Parathyroid adenoma (tissue), 2 donors: ENCODE measurements around the gene LTB.

Experiments used
- H2AFZ ChIP-seq: fragments of 300-600 bp; sonication (generic); one replicate; pipeline ENCODE4 v1.7.0; 2017; ENCODE audit warnings: antibody characterized with exemption, mild to moderate bottlenecking
- H3K27ac ChIP-seq: fragments of 300-600 bp; sonication (generic); one replicate; pipeline ENCODE4 v1.7.0; 2017
- H3K27me3 ChIP-seq: fragments of 300-600 bp; sonication (generic); one replicate; pipeline ENCODE4 v1.7.0; 2017; ENCODE audit warnings: low read length; ENCODE audit not compliant: control insufficient read depth, insufficient read depth
- H3K36me3 ChIP-seq: fragments of 300-600 bp; sonication (generic); one replicate; pipeline ENCODE4 v1.7.0; 2017; ENCODE audit warnings: low read length; ENCODE audit not compliant: control insufficient read depth, insufficient read depth
- H3K4me1 ChIP-seq: fragments of 300-600 bp; sonication (generic); one replicate; pipeline ENCODE4 v1.7.0; 2017; ENCODE audit warnings: control low read depth
- H3K4me2 ChIP-seq: fragments of 300-600 bp; sonication (generic); one replicate; pipeline ENCODE4 v1.7.0; 2017; ENCODE audit warnings: low read length
- H3K4me3 ChIP-seq: fragments of 300-600 bp; sonication (generic); one replicate; pipeline ENCODE4 v1.7.0; 2017; ENCODE audit warnings: low read depth, low read length
- H3K79me2 ChIP-seq: fragments of 300-600 bp; sonication (generic); one replicate; pipeline ENCODE4 v1.7.0; 2017; ENCODE audit warnings: control low read depth
- H3K9ac ChIP-seq: fragments of 300-600 bp; sonication (generic); one replicate; pipeline ENCODE4 v1.7.0; 2017; ENCODE audit warnings: mild to moderate bottlenecking
- H3K9me3 ChIP-seq: fragments of 300-600 bp; sonication (generic); one replicate; pipeline ENCODE4 v1.7.0; 2017; ENCODE audit warnings: low read length; ENCODE audit not compliant: control insufficient read depth
- TF ChIP-seq, protein P1 (sequence below): fragments of 300-600 bp; sonication (generic); IDR thresholded peaks from one replicate; pipeline ENCODE4 v1.7.0; 2017; ENCODE audit warnings: antibody characterized with exemption, mild to moderate bottlenecking
- donor health status: primary hyperparathyroidism.

The LTB gene

DNA sequence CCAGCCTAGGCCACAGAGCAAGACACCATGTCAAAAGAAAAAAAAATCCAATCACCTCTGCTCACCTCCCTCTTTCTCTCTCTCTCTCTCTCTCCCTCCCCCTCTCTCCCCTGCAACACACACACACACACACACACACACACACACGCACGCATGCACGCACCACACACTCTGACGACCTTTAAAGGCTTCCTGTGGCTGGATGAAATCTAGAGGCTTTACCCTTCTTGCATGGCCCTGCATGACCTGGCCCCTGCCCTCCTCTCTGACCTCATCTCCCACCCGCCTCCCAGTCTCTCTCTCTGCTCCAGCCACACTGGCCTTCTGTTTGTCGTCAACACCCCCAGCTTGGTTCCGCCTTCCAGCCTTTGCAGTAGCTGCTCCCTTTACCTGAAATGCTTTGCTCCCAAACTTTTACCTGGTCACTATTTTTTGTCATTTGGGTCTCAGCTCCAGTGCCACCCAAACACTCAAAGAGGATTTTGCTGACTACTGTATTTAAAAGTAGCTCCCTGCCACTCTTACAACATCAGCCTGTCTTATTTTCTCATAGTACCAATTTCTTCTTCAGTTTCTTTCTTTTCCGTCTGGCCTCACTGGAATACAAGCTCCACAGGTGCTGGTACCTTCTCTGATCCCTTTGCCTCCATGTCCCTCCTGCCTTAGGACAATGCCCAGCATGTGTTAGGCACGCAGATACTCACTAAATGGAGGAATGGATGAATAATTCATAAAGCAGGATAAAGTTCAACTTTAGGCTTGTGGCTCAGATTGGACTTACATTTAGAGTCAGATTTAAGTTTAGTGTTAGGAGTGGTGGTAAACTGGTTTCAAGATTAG lies 14.5 kb downstream of the LTB start:
- no peak overlapping the region for H3K4me2 ChIP-seq

DNA sequence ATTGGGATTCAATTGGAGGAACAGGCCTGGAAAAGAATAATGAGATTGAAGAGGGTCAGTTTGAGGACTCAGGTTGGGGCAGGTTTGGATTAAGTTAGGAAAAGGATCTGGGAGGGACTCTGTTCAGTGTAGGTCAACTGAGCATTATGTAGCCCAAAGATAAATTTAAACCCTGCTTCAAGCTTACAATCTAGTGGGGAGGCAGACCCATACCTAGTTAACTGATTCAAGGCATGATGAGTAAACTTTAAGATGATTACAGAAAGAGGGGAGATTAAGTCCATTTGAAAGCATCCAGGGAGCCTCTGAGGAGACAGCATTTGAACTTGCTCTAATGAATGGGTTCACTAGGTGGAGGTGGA lies 21.5 kb downstream of the LTB start:
- H3K9ac ChIP-seq: no peak overlapping the region
- H3K79me2 ChIP-seq: peaks cover 2% of the 10 kb centered on the region
- H3K27me3 ChIP-seq: no peaks in the 10 kb centered on the region
- no peak overlapping the region for H2AFZ ChIP-seq
- H3K9me3 ChIP-seq: no peaks in the 10 kb centered on the region
- no peak overlapping the region for H3K4me2 ChIP-seq
- no peaks in the 10 kb centered on the region for H3K4me1 ChIP-seq
- peak overlapping the region; percentile 45 for H3K27ac ChIP-seq
- H3K4me3 ChIP-seq: no peak overlapping the region
- TF ChIP-seq, protein P1, sequence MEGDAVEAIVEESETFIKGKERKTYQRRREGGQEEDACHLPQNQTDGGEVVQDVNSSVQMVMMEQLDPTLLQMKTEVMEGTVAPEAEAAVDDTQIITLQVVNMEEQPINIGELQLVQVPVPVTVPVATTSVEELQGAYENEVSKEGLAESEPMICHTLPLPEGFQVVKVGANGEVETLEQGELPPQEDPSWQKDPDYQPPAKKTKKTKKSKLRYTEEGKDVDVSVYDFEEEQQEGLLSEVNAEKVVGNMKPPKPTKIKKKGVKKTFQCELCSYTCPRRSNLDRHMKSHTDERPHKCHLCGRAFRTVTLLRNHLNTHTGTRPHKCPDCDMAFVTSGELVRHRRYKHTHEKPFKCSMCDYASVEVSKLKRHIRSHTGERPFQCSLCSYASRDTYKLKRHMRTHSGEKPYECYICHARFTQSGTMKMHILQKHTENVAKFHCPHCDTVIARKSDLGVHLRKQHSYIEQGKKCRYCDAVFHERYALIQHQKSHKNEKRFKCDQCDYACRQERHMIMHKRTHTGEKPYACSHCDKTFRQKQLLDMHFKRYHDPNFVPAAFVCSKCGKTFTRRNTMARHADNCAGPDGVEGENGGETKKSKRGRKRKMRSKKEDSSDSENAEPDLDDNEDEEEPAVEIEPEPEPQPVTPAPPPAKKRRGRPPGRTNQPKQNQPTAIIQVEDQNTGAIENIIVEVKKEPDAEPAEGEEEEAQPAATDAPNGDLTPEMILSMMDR: no peak
- no peaks in the 10 kb centered on the region for H3K36me3 ChIP-seq

More for the DNA sequence above, 14.5 kb downstream of the LTB start:
- no peak overlapping the region for H3K9ac ChIP-seq
- no peak overlapping the region for H2AFZ ChIP-seq
- H3K9me3 ChIP-seq: no peaks in the 10 kb centered on the region
- no peaks in the 10 kb centered on the region for H3K27me3 ChIP-seq
- no peak overlapping the region for H3K27ac ChIP-seq
- H3K36me3 ChIP-seq: no peaks in the 10 kb centered on the region
- no peaks in the 10 kb centered on the region for H3K79me2 ChIP-seq
- no peaks in the 10 kb centered on the region for H3K4me1 ChIP-seq
- TF ChIP-seq, protein P1: no peak
- H3K4me3 ChIP-seq: no peak overlapping the region

DNA sequence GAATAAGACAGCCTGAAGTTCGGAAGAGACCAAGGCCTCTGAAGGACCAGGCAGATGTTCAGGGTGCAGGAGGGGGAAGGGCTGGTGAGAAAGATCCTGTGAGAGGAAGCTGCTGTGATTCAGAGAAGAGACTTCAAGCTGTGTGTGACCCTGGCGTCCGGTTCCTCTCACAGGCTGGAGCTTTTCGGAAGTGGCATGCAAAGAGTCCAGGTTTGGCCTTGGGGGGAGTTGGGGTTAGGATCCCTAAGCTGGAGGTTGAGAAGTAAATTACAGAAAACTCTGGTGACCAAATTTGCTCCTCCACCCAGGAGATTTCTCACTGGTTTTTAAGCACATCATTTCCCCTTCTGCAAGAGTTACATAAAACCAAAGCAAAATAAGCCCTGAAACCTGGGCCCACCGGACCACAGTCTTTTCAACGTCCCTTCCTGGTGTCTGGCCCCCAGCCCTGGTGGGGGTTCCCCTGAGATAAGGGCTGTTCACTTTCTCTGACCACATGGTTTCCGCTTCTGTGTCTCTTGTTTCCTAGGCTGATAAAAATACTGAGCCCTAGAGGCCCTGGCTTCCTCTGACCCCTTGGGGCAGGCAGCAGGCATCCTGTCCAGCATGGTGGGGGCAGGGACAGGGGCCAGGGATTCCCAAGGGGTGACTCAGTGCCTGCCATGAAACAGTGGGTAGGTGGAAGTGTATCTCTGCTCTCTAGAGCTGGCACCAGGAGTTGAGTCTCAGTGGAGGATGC lies 22.1 kb downstream of the LTB start:
- no peak overlapping the region for H2AFZ ChIP-seq
- peak overlapping the region; percentile 45 for H3K27ac ChIP-seq
- no peaks in the 10 kb centered on the region for H3K36me3 ChIP-seq
- H3K9ac ChIP-seq: no peak overlapping the region
- TF ChIP-seq, protein P1: no peak
- no peak overlapping the region for H3K4me2 ChIP-seq
- no peak overlapping the region for H3K4me3 ChIP-seq
- peaks cover 2% of the 10 kb centered on the region for H3K79me2 ChIP-seq
- H3K9me3 ChIP-seq: no peaks in the 10 kb centered on the region
- H3K4me1 ChIP-seq: no peaks in the 10 kb centered on the region
- no peaks in the 10 kb centered on the region for H3K27me3 ChIP-seq

DNA sequence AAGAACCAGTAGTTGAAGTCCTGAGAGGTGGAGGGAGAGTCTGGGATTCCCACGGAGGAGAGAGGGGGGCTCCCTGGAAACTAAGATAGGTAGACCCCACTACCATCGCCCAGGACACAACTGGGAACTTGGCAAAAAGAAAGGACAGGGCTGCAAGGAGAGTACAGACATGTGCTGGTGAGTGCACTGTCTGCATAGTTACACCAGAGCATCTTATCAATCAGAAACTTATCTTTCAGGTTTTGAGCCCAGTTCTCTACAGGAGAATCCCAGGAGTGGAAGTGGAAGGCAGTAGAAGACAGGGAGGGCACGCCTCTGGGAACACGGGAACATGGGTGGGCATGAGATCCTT lies 22.6 kb downstream of the LTB start:
- H2AFZ ChIP-seq: no peak overlapping the region
- no peaks in the 10 kb centered on the region for H3K27me3 ChIP-seq
- no peaks in the 10 kb centered on the region for H3K36me3 ChIP-seq
- no peaks in the 10 kb centered on the region for H3K9me3 ChIP-seq
- H3K79me2 ChIP-seq: peaks cover 2% of the 10 kb centered on the region
- no peak overlapping the region for H3K4me2 ChIP-seq
- no peaks in the 10 kb centered on the region for H3K4me1 ChIP-seq
- no peak overlapping the region for H3K4me3 ChIP-seq
- no peak overlapping the region for H3K9ac ChIP-seq
- TF ChIP-seq, protein P1: no peak
- H3K27ac ChIP-seq: peak overlapping the region; percentile 45
